Activated naive CD8-positive, alpha-beta T cell treated with anti-CD3 and anti-CD28 coated beads, Interleukin-2, amount 50 U/mL, for 24 hours (primary cell): Measurements from ENCODE around the gene COL23A1.

Source experiments
- ATAC-seq: fragments of 150-1000 bp; cut with Tn5 transposase; one replicate; pipeline ENCODE4 v1.10.0; 2021
- DNase-seq: peaks from one replicate; pipeline ENCODE4 v3.0.0; 2021
- H3K27ac Mint-ChIP-seq: one replicate; pipeline ENCODE4 v1.8.0; 2021; ENCODE audit warnings: mild to moderate bottlenecking, mixed read lengths
- H3K27me3 Mint-ChIP-seq: one replicate; pipeline ENCODE4 v1.8.0; 2021; ENCODE audit warnings: mixed read lengths
- H3K36me3 Mint-ChIP-seq: one replicate; pipeline ENCODE4 v1.8.0; 2021; ENCODE audit warnings: low read depth, mixed read lengths
- H3K4me1 Mint-ChIP-seq: one replicate; pipeline ENCODE4 v1.8.0; 2021; ENCODE audit warnings: mixed read lengths
- H3K4me3 Mint-ChIP-seq: one replicate; pipeline ENCODE4 v1.8.0; 2021; ENCODE audit warnings: mild to moderate bottlenecking, moderate library complexity, mixed read lengths
- H3K9me3 Mint-ChIP-seq: one replicate; pipeline ENCODE4 v1.8.0; 2021; ENCODE audit warnings: mixed read lengths

Gene COL23A1

DNA sequence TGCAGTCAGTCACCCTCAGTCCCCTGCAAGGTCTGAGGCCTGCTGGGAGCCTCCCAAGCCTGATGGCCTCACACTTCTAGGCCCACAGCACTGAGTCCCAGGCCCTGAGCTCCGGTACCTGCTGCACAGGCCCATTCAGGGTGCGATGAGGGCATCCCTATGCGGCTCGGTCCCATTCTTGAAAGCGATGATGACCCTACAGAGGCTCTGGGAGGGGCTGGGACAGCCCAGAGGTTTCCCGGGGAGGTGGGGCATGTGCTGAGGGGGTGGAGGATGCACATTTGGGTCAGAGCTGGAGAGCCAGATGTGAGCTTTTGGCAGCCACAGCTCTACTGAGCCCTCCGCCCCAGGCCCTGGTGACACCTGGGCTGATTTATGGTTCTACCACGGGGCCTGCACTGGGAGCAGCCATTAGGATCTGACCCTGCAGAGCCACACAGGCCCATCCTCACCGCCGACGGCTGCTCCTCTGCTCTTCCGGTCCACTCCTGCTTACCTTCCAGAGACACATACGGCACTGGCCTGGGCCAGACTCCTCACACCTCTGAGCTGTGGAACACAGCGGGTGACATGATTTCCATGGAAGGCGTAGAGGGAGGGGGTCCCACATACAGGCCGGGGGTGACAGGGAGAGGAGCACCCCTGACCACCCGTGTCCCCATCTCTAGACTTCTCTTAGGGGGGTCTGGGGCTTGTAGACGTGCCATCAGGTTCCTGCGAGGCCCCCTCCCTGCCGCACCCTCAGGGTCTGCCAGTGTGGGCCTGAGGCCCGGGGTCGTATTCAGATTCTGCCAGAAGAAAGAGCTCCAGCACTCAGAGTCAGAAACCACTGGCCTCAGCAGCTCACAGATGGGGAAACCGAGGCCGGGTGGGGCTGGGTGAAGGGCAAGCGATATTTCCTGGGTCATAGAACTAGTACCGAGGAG lies 53.4 kb downstream of the COL23A1 start:
- DNase-seq (no peak), ATAC-seq (no peak)
- Mint-ChIP-seq H3K27ac (no peak overlapping the region), H3K4me3 (no peak overlapping the region), H3K9me3 (no peaks in the 10 kb centered on the region), H3K36me3 (no peaks in the 10 kb centered on the region), H3K27me3 (no peaks in the 10 kb centered on the region), H3K4me1 (no peaks in the 10 kb centered on the region)

DNA sequence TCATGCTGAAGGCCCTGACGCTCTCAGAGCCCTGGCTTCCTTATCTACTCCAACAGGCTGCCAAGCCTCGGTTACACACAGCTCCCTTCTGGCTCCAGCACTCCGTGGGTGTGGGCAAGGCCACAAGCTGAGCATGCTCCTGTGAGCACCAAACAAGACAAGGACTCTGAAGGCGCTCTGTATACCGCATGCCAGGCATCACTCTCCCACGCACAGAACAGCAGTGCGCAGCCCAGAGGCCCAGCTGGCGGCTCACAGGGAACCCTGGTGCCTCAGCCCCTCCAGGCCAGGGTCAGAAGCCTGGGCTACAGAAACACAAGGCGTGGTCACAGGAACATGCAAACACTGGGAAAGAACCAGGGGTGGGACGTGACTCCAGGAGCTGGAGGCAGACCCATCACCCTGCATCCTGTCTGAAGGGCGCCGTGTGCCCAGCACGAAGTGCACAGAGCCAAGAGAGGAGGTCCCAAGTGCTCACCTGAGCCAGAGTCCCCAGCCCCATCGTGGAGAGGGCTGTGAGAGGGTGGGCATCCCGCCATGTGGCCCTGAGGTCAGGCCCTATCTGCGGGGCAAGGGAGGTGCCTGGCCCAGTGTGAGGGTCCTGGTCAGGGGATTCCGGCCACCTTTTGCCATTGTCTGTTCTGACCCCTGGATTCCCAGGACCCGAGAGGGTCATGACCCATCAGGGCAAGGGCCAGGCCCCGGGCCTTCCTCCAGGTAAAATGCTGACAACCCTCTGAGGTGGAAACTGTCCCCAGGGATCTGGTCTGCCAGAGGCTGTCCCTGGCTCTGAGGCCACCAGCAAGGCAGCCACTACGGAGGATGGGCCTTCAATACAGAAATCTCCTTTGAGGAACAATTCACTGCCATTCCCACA lies 54.7 kb downstream of the COL23A1 start:
- Mint-ChIP-seq H3K27ac (no peak overlapping the region), H3K4me1 (no peaks in the 10 kb centered on the region), H3K4me3 (no peak overlapping the region), H3K9me3 (no peaks in the 10 kb centered on the region), H3K27me3 (no peaks in the 10 kb centered on the region), H3K36me3 (no peaks in the 10 kb centered on the region)
- DNase-seq (no peak), ATAC-seq (peak; percentile 33)

DNA sequence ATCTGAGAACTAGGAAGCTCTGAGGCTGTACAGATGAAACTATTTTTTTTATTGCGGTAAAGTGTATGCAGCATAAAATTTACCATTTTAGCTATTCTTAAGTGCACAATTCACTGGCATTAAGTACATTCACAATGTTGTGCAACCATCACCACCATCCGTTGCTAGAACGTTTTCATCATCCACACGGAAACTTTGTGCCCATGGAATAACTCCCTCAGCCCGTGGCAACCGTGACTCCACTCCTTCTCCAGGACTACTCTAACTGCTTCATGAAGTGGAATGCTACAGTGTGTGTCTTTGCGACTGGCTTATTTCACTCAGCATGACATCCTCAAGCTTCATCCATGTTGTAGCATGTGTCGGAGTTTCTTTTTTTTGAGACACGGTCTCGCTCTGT lies 57.1 kb downstream of the COL23A1 start:
- H3K9me3 Mint-ChIP-seq = no peaks in the 10 kb centered on the region
- no peak overlapping the region for H3K4me3 Mint-ChIP-seq
- no peaks in the 10 kb centered on the region for H3K4me1 Mint-ChIP-seq

DNA sequence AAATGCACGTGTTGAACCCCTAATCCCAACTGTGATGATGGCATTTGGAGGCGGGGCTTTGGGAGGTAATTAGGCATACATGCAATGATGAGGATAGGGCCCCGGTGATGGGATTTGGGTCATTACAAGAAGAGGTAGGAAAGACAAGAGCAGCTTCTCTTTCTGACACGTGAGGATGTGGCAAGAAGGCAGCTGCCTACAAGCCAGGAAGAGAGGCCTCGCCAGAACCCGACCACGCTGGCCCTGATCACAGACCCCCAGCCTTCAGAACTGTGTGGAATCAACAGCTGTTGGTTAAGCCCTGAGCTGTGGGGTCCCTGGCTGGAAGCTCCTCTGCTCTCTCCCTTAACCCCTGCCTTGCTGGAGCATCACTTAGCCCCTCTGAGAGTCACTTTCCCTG lies 57.5 kb downstream of the COL23A1 start:
- ATAC-seq (no peak), DNase-seq (no peak)
- Mint-ChIP-seq H3K36me3 (no peaks in the 10 kb centered on the region), H3K4me3 (no peak overlapping the region), H3K27ac (no peak overlapping the region), H3K4me1 (no peaks in the 10 kb centered on the region), H3K9me3 (no peaks in the 10 kb centered on the region), H3K27me3 (no peaks in the 10 kb centered on the region)

More for the DNA sequence above, 57.1 kb downstream of the COL23A1 start:
- Mint-ChIP-seq H3K27ac (no peak overlapping the region), H3K36me3 (no peaks in the 10 kb centered on the region), H3K27me3 (no peaks in the 10 kb centered on the region)
- DNase-seq (no peak), ATAC-seq (no peak)

DNA sequence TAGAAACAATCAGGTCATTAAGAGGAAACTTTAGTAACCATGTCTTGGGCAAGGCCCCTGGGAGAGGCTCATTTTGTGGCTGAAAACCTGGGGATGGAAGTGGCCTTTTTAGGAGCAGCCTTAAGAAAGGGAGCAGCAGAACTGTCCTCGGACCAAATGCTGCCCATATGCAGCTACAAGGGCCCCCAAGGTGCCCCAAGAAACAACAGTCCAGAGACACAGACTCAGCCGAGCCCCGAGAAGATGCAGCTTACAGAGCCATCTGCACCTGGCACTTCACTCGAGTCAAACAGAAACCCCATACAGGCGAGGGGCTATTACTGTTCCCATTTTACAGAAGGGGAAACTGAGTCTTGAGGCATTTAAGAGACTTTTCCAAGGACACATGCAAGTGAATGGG lies 58.0 kb downstream of the COL23A1 start:
- H3K27ac Mint-ChIP-seq = no peak overlapping the region
- no peaks in the 10 kb centered on the region for H3K4me1 Mint-ChIP-seq
- no peaks in the 10 kb centered on the region for H3K9me3 Mint-ChIP-seq
- no peaks in the 10 kb centered on the region for H3K27me3 Mint-ChIP-seq
- no peaks in the 10 kb centered on the region for H3K36me3 Mint-ChIP-seq
- DNase-seq (no peak), ATAC-seq (no peak)
- H3K4me3 Mint-ChIP-seq = no peak overlapping the region

DNA sequence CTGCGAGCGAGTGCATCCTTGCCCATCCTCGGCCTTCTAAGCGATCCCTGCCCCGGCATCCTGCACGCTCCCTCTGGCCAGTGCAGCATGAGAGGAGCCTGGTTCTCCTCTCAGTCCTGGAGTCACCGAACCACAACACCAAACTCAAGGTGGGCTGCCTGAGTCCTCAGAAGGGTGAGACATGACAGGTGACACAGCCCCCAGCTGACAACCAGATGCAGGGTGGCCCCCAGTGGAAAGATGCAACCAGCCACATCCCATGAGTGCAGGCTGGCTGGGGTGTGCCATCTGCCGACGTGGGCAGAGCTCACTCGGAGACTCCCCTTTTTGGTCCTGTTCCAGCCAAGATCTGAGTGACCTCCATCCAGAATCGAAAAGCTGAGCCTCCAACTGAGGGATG lies 58.4 kb downstream of the COL23A1 start:
- ATAC-seq (no peak), DNase-seq (no peak)
- H3K27me3 Mint-ChIP-seq = no peaks in the 10 kb centered on the region
- no peak overlapping the region for H3K27ac Mint-ChIP-seq
- H3K4me3 Mint-ChIP-seq = no peak overlapping the region
- H3K9me3 Mint-ChIP-seq = no peaks in the 10 kb centered on the region
- H3K4me1 Mint-ChIP-seq = no peaks in the 10 kb centered on the region
- no peaks in the 10 kb centered on the region for H3K36me3 Mint-ChIP-seq

DNA sequence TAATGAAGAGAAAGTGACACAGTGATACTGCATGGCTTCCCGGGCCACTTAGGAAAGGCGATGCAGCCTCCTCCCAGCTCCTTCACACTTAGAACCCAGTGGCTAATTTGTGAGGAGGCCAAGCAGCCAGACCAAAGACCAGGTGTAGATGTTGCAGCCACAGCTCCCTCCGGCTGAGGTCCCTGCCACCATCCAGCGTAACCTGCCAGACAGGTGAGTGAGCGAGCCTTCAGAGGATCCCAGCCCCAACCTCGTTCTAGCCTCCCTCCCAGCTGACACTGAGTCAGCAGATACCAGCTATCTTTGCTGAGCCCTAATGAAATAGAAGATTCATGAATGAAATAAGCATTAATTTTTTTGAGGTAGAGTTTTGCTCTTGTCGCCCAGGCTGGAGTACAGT lies 59.7 kb downstream of the COL23A1 start:
- no peak overlapping the region for H3K4me3 Mint-ChIP-seq
- ATAC-seq = no peak
- H3K27me3 Mint-ChIP-seq = no peaks in the 10 kb centered on the region
- no peak overlapping the region for H3K27ac Mint-ChIP-seq
- no peak for DNase-seq
- H3K36me3 Mint-ChIP-seq = no peaks in the 10 kb centered on the region
- H3K9me3 Mint-ChIP-seq = no peaks in the 10 kb centered on the region
- H3K4me1 Mint-ChIP-seq = no peaks in the 10 kb centered on the region

DNA sequence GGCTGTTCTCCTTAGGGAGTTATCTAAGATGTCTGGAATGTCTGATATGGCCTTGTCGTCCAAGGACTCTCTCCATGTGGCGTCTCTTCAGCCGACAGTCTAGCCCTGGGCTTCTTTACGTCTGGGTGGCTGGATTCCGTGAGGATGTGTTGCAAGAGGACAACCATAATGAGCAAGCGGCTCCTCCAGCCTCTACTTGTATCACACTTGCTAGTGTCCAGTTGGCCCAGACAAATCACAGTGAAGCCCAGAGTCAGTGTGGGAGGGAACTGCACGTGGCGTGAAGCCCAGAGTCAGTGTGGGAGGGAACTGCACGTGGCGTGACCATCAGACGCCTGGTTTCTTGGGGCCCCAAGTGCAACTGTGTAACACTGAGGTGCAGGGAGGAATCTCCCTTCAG lies 61.1 kb downstream of the COL23A1 start:
- H3K4me1 Mint-ChIP-seq = no peaks in the 10 kb centered on the region
- no peaks in the 10 kb centered on the region for H3K36me3 Mint-ChIP-seq
- no peak overlapping the region for H3K27ac Mint-ChIP-seq
- ATAC-seq (no peak), DNase-seq (no peak)
- H3K27me3 Mint-ChIP-seq = no peaks in the 10 kb centered on the region
- H3K4me3 Mint-ChIP-seq = no peak overlapping the region
- H3K9me3 Mint-ChIP-seq = no peaks in the 10 kb centered on the region

DNA sequence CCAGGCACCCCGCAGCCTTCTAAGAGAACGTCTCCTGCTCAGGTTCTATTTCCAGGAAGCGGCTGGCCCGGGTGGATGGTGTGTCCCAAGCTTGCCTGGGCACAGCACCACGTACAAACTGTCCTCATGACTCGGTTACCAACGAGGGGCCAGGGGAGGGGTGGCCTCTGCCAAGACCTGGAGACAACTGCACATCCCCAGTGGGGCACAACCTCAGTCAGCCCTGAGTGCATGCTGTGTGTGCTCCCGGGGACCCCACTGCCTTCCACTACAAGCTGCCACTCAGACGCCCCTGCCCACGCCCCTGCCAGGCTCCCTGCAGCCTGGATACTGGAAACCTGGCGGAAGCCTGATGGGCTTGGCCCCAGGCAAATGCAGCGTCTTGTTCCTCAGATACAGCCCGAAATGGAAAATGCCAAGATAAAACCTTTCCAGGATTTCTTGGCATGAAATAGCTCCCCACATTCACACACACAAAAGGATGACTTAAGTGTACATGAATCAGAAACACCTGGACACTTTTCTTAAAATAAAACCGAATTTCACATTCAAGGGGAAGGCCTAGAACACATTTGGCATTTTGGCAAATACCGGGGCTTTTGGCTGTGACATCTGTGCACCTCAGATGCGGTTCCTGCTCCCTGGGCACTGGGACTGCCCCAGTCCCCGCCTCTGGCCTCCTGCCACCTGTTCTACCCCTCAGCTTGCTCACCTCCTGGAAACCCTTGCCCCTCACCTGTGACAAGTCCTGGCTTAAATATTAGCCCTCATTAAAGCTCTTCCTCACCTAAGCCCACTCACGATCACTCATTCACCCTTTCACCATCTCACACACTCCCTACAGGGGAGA lies 62.5 kb downstream of the COL23A1 start:
- H3K36me3 Mint-ChIP-seq = no peaks in the 10 kb centered on the region
- H3K9me3 Mint-ChIP-seq = no peaks in the 10 kb centered on the region
- H3K27ac Mint-ChIP-seq = no peak overlapping the region

DNA sequence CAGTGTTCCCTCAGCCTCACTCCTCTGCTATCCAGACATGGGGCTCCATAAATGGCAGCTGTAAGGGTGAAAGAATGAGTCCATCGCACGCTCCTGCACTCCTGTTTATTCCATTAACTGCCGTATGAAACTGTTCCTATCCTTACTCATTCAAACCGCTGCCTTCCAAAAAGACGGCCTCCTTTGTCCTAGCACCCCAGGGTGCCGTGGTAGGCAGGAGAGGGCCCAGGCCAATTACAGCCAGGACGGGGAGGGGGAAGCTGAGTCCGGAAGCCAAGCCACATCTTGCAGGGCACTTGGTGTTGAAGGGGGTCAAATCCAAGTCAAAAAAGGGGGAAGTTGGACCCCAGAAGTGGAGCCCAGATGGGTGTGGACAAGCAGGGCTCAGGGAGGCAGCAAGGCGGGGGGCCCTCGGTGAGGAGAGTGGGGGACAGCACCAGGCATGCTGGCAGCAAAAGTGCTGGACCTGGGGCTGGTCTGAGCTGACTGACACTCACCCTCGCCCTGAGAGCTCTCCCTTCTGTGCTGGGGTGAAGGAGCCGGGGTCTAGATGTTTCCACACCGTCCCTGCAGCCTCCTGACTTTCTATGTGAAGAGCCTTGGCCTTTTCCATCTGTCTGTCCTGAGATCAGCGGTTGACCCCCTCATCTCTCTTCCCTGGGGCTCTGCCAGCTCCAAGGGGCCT lies 63.3 kb downstream of the COL23A1 start:
- Mint-ChIP-seq H3K9me3 (no peaks in the 10 kb centered on the region), H3K27ac (no peak overlapping the region), H3K4me3 (no peak overlapping the region), H3K27me3 (no peaks in the 10 kb centered on the region), H3K4me1 (no peaks in the 10 kb centered on the region), H3K36me3 (no peaks in the 10 kb centered on the region)
- ATAC-seq (no peak), DNase-seq (no peak)

More for the DNA sequence above, 62.5 kb downstream of the COL23A1 start:
- ATAC-seq (no peak), DNase-seq (no peak)
- Mint-ChIP-seq H3K4me1 (no peaks in the 10 kb centered on the region), H3K4me3 (no peak overlapping the region), H3K27me3 (no peaks in the 10 kb centered on the region)

DNA sequence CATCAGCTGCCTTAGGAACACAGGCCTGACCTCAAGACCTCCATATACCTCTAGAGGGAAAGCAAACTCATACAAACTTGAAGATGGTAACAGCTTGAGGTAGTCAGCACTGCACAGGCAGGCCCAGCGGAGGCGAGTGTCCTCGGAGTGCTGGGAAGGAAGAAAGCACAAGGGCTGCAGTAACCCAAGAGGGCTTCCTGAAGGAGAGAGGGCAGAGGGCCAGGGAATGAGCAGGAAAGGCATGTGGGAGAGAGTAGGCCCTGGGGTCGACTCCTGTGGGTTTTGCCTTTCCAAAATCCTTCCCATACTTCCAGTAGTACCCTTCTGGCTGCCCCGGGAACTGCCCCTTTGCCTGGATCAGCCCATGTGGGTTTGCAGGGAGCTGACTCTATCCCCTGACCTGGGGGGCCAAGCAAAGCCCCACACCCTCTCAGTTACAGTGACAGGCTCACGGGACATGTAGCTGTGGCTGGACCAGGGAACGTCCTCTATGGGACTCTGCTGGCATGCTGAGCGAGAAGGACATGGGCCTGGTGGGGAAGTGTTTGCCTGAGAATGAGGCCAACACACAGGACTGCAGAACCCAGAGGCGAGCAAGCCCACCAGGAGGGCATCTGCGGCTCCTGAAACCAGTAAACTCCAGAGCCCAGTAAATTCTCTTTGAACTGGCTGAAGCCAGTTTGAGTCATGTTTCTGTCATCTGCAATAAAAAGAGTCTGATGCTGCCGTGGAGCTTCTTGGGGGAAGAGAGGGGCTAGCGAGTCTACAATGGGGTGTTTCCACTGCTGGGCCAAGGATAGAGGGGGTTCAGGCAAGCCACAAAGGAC lies 64.1 kb downstream of the COL23A1 start:
- H3K9me3 Mint-ChIP-seq = no peaks in the 10 kb centered on the region
- H3K36me3 Mint-ChIP-seq = no peaks in the 10 kb centered on the region
- no peak overlapping the region for H3K4me3 Mint-ChIP-seq
- DNase-seq (no peak), ATAC-seq (no peak)
- no peak overlapping the region for H3K27ac Mint-ChIP-seq
- no peaks in the 10 kb centered on the region for H3K4me1 Mint-ChIP-seq
- H3K27me3 Mint-ChIP-seq = no peaks in the 10 kb centered on the region

DNA sequence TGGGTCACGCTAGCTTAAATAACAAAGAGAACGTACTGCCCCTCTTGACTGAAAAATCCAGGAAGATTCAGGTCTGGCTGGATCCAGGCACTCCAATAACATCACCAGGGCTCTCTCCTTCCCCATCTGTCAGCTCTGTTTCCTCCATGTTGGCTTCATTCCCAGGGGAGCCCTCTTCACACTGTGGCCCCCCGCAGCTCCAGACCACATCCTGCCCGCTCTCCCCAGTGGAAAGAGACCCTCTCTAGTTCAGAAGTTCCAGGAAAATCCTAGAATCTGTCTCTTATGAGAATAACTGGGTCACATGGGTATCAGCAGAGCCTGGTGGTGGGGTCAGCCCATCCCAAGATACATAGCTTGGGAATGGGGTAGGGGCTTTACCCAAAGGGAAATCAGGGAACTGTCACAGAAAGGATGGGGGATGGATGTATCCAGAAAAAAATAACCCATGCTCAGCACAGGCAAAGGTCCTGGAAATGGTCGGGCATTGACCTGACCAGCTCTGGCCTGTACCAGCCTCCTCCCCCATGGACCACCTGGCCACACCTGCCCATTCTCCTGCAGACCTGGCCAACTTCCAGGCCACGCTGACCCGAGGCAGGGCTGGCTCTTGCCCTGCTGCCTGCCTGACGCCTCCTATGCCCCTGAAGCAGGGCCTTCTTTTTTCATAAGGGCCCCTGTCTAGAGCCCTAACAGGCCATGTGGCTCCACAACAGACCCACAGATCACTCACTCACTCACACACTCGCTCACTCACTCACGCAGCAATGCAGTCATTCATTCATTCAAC lies 65.9 kb downstream of the COL23A1 start:
- Mint-ChIP-seq H3K4me1 (no peaks in the 10 kb centered on the region), H3K4me3 (no peak overlapping the region), H3K27ac (no peak overlapping the region), H3K27me3 (no peaks in the 10 kb centered on the region), H3K9me3 (no peaks in the 10 kb centered on the region), H3K36me3 (no peaks in the 10 kb centered on the region)
- ATAC-seq (no peak), DNase-seq (no peak)

DNA sequence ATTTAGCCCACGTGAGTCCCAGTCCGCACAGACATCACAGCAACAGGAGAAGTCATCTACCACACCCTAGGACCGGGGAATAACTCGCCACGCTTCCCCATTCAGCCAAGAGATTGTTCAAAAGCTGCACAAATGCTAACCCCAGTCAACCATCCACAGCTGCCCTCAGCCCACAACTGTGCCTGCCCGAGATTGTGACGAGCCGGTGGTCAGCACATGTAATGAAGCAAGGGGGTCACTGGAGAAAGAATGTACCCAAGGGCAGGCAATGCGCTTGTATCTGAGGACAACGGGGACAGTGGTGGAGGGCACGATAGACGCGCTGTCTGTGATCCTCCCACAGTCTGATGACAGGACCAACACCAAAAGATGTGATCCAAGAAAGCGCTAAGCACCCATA lies 67.8 kb downstream of the COL23A1 start:
- Mint-ChIP-seq H3K9me3 (no peaks in the 10 kb centered on the region), H3K4me3 (no peak overlapping the region)

More for the DNA sequence above, 67.8 kb downstream of the COL23A1 start:
- no peaks in the 10 kb centered on the region for H3K36me3 Mint-ChIP-seq
- no peak overlapping the region for H3K27ac Mint-ChIP-seq
- no peaks in the 10 kb centered on the region for H3K27me3 Mint-ChIP-seq
- no peak for DNase-seq
- no peak for ATAC-seq
- H3K4me1 Mint-ChIP-seq = no peaks in the 10 kb centered on the region
